GM21717 (cell line): ENCODE results near the gene CENPX.

Experiments used
- ATAC-seq: cut with Tn5 transposase; IDR thresholded peaks from one replicate; pipeline ENCODE4 v1.9.1; 2021; ENCODE audit warnings: mild to moderate bottlenecking, moderate library complexity; ENCODE audit not compliant: unreplicated experiment

Gene CENPX

DNA sequence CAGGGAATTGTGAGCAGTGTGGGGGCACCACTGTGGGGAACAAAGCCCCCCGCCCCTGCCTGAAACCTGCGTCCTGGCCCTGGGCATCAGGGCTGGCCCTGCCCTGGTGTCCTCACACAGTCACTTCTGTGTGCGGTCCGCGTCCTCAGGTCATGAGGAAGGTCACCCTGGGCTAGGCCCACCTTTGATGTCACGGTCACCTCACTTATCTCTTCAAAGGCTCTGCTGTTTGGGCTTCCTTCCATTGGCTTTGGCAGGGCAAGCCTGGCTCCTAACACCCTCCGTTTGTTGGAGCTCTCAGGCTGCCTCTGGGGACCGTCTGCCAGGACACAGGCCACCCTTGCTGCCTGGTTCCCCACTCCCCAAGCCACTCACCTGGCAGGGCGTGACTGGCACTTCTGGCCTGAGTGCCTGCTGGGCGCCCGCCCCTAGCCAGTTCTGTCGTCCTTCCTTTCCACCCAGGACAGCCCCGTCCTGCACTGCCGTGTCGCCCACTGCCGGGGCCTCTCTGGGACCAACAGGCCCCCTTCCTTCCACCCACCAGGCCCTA is 8.8 kb downstream of the CENPX start:
- no peak for ATAC-seq

DNA sequence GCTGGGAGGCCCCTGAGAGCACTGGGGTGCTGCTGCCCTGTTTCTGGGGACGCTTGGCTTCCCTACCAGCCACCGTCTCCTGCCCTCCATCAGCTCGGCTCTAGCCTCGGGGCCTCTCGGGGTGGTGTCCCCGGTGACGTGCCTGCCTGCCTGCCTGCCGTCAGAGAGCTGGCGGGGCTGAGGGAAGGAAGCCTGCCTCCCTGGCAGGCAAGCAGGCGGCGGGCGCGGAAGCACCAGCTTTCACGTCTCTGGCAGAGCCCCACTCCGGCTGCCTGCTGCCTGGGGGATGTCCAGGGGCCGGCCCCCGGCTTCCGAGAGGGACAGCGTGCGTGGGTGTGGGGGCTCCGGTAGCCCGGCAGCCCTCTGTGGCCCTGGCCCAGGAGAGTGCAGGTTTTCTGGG is 9.3 kb downstream of the CENPX start:
- no peak for ATAC-seq

DNA sequence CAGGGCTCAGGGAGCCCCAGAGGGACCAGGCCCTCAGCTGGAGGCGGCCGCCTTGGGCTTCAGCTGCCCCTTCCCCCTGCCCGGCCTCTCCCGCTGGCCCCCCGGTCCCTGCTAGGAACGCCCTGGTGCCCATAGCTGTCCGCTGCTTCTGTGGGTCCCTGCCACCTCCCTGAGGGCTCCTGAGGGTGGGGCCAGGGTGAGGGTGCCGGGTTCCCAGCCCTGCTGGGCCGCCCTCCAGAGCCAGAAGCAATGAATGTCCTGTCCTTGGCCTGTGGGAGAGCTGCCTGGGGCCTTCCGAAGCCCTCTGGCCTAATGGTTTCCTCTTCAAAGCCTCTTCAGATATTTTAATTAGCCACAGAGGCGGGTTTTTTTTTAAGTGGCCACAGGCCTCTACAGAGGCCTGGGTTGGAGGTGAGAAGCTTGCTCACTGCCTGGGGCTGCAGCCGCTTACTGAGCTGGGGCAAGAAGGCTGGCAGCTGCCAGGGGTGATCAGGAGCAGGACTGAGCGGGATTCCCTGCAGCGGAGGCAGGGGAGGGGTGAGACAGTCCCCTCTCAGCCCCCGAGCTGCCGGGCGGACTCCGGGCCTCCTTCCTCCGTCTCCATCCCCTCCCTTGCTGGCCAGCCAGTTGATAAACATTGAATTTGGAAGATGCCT is 9.9 kb downstream of the CENPX start:
- no peak for ATAC-seq

DNA sequence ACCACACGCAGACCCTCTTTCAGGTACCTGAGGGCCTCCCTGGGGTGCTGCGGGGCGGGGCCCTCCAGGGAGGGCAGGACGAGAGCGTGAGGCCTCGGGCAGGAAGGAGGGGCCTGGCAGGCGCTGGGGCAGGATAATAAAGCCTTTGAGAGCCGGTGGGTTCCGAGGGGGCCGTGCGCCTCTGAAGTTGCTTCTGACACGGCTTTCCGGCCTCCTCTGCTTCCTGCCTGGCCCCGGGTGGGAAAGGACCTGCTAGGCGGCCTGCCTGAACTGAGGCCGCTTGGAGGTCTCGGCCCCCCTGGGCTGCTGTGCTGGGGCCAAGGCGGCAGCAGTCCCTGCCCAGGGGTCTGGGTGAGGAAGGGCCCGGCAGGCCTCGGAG is 10.4 kb downstream of the CENPX start:
- no peak for ATAC-seq

DNA sequence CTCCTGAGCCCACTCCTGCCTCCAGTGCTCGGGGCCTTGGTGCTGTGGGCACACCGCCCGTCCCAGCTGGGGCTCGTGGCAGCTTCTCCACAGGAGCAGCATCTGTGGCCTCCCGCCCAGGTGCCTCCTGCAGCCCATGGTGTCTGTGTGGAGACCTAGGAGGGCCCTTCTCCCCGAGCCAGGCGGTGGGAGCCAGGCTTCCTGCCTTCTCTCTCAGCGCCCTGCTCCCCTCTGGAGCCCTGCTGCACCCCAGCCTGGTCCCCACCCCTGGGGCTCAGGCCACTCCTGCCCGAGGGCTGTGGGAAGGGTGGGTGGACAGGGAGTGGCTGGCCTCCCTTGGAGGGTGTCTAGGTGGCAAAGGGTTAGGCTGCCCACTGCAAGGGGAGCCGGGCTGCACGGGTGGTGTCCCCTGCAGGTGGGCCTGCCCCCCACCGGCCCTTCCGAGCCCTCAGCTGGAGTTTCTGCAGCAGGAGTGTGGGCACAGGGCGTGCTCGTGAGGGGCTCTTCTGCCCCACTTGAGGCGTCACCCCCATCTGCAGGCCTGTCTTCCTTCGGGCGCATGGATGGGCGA is 11.0 kb downstream of the CENPX start:
- no peak for ATAC-seq

DNA sequence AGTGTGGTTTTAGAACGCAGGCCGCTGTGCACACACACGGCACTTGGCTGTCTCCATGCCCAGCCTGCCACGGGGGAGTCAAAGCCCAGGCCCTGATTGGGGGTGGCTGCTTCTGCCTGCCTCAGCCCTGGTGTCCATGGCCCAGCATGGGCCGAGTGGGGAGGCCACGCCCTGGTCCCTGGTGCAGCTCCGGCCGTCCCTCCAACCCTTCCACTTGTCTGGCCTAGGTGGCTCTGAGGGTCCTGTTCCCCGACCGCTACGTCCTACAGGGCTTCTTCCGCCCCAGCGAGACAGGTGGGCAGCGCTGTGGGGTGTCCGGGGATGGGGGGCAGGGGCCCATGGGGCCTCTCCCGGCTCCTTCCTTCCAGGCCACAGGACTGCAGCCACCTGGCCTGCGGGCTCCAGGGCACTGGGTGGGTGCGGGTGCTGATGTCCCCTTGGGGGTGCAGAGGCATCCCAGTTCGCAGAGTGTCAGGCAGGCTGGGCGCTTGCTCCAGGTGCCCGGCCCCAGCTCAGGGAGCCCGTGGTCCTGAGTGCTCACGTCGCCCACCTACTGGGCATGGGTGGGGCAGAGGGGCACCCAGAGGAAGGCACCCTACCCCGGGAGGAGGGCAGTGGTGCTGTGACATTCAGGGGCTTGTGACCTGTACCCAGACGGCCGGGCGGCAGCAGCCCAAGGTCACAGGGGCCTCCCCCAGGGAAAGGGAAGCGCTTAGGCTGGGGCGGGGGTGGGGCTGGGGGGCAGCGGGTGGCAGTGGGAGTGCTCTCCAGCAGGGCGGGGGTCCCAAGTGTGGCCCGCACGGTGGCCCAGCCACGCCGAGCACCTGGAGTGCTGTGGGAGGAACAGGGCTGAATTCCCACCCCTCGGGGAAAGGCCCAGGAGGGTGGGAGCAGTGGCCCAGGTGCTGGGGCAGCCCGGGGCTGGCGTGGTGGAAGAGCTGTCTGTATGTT is 11.8 kb downstream of the CENPX start:
- no peak for ATAC-seq

DNA sequence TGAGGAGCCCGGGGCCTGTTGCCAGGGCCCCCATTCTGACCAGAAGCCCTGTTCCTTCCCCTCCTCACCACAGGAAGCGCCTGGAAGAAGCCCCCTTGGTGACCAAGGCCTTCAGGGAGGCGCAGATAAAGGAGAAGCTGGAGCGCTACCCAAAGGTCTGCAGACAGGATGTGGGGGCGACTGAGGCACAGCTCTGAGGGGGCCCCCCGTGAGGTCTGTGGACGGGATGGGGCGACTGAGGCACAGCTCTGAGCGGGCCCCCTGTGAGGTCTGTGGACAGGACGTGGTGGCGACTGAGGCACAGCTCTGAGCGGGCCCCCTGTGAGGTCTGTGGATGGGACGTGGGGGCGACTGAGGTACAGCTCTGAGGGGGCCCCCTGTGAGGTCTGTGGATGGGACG is 13.3 kb downstream of the CENPX start:
- no peak for ATAC-seq

DNA sequence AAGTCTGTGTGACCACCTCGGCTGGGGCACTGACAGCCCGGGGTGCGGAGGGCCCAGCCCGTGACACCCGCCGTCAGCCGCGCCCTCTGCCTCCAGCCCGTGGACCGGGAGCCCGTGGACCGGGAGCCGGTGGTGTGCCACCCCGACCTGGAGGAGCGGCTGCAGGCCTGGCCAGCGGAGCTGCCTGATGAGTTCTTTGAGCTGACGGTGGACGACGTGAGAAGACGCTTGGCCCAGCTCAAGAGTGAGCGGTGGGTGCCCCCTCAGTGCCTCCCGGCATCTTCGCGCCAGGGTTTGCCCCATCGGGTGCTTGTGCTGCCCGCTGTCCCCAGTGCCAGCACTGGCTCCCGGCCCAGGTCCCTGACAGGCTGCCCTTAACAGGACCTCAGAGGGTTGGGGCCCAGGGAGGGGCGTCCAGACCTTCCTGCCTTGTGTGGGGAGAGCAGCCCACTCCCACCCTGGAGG is 13.7 kb downstream of the CENPX start:
- ATAC-seq: no peak

GRCh38 chr17:82008258-82008940 is 14.3 kb downstream of the CENPX start:
- ATAC-seq: no peak

- ATAC-seq: no peak
These were observed 15.0 kb downstream of the CENPX start for GRCh38 chr17:82007495-82008257.

DNA sequence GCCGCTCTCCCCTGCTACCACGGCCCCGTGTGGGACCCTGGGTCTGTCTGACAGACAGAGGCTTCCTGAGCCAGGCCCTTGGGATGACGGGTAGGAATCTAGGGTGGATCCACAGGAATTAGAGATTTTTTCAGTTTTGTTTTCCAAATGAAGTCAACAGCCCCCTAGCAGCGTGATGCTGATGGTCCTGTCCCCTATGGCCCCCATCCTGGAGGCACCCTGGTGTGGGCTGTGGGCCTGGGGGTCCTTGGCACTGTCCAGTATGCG is 15.5 kb downstream of the CENPX start:
- ATAC-seq: no peak

DNA sequence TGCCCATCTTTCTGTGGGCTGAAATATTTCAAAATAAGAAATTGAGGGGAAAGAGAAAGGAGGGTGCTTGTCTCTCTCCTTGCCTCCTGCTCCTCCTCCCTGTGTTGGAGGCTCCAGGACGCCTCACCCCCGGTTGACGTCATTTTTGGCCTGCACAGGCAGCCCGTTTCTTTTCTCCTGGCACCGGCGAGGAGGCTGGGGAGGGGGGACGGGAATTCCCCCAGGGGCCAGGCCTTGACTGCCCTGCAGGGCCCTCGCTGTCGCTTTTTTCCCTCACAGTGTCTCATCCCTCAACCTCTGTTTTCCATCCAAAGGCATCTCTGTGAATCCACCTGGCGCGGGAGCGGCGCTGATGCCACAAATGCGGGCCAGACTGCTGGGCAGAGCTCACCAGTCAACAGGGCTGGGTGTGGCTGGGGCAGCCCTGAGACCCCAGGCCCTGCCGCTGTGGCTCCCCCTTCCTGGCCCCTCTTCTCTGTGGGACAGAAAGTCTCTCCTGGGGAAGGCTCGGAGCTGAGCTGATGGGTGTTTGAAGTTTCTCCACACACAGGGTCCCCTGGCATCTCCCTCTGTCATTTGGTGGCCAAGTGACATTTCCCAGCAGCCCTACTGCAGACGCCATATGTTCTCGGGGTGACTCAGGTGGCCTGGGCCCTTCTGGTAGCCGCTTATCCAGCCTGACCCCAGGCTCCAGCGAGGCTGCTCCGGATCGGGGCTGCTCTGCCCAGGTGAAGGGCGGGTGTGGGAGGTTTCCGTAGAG is 16.0 kb downstream of the CENPX start:
- no peak for ATAC-seq

- ATAC-seq: no peak
These were observed 16.9 kb downstream of the CENPX start for GRCh38 chr17:82005701-82006348.

DNA sequence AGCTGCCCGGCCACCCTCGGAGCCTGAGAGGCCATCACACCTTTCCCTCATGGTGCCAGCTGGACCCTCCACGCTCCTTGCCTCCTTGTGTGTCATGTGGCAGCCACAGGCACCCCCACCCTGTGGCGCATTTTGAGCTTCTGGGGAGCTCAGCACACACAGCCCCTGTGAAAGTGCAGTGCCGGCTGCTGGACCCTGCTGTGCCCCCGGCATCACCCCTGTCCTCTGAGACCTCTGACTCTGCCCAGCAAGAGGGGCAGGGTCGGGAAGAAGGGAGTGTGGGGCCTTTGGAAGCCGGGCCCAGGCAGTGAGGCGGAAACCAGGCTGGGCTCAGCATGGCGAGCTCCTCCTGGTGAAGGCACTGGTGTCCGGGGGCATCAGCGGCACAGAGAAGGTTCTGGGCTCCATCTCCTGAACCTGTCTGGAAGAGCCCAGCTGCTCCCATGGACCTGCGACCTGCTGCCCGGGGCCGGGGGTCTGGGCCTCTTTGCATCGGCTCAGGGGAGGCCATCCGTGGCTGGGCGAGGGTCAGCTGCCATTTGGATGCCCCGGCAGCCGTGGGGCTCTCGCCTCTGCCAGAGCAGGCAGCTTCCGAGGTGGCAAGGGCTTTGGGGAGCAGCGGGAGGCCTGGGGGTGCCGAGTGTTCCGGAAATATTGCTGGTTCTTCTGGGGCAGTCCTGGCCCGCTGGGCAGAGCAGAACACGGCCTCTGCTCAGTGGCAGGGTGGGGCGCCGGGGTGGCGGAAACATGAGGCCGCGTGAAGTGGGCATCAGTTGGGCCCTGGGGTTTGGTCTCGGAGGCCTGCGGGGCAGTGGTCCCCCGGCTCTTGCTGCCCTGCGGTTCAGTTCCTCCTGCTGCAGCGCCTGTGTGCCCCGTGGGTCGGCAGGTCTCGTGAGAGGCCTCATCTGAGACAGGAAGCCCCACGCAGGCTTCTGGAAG is 17.9 kb downstream of the CENPX start:
- ATAC-seq: no peak

- ATAC-seq: no peak
These were observed 19.0 kb downstream of the CENPX start for GRCh38 chr17:82003411-82004381.

GRCh38 chr17:82001571-82002056 is 21.1 kb downstream of the CENPX start:
- no peak for ATAC-seq
